GM19452 (cell line): ENCODE measurements around the gene CD300LD.
"Not testable (repeated sequence)": the region's sequence is repeated elsewhere in the genome, so short reads cannot be mapped to it uniquely, and the experiment has no call there.

ENCODE experiments used
- ATAC-seq: cut with Tn5 transposase; IDR thresholded peaks from one replicate; pipeline ENCODE4 v1.9.1; 2021; ENCODE audit not compliant: unreplicated experiment

CD300LD gene

GRCh38 chr17:74573635-74574034, 18.4 kb downstream of the CD300LD start:
- ATAC-seq, result not testable (repeated sequence)

GRCh38 chr17:74573169-74573568, 18.9 kb downstream of the CD300LD start:
- no peak for ATAC-seq

GRCh38 chr17:74571621-74572270, 20.3 kb downstream of the CD300LD start:
- no peak for ATAC-seq

DNA sequence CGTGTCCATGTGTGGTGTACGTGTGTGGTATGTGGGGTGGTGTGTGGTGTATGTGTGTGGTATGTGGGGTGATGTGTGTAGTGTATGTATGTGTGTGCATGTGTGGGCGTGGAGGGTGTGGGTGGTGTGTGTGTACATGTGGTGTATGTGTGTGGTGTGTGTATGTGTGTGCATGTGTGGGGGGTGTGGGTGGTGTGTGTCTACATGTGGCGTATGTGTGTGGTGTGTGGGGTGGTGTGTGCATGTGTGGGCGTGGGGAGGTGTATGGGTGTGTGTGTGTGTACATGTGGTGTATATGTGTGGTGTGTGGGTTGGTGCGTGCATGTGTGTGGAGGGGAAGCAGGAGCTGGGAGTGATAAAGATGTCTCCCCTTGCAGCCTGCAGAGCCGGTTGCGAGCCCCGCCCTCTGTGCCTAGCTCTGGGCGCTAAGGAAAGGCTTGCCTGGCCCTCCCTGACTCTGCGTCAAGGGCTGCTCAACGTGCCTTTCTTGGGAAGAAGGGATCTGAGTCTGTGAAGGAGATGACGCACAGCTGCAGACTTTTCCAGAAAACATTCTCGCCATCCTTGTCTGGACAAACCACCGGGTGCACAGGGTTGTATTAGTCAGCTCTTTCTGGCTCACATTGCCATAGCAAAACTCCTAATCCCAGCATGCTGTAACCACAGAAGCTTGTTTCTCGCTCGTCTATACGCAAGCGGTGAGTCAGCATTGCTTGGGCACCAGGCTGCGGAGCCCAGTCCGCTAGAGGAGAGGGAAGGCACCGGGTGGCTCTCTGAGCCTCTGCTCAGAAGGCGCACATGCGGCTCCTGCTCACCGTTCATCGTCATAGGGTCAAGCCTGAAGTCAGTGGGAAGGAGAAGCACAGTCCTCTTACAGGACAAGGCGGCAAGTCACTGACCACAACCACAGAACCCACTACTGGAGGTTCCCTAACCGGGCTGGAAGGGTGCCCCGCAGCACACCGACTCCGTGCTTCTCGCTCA, 22.8 kb downstream of the CD300LD start:
- ATAC-seq, result no peak

DNA sequence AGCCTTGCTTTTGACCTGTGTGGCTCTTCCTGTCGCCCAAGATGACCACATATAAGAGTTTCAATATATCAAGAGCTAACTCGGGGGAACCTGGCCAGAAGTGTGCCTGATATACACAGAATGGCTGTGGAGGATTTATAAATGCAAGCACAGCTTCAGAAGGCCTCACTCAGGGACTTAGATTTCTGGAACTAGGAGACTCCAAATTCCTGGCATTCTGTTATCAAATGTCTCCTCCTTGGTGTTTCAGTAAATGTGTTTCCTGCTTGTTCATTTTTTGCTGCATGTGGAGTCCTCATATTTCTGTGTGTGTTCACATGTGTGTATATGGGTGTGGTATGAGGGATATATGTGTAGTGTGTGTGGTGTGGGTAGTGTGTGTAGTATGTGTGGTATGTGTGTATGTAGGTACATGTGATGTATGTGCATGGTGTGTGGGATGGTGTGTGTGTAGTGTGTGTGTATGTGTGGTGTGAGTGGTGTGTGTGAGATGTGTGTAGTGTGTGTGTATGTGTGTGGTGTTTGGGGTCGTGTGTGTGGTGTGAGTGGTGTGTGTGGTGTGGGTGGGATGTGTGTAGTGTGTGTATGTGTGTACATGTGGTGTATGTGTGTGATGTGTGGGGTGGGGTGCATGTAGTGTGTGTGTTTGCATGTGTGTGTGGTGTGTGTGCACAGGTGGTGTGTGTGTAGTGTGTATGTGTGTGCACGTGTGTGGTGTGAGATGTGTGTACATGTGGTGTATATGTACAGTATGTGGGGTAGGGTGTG, 23.8 kb downstream of the CD300LD start:
- ATAC-seq, result no peak

- no peak for ATAC-seq
These were observed 24.7 kb downstream of the CD300LD start, which contains the start of gene CD300H for GRCh38 chr17:74567397-74567796. CD300H (minus strand) TSS chr17:74567509.

GRCh38 chr17:74566132-74566753, 25.8 kb downstream of the CD300LD start:
- no peak for ATAC-seq

GRCh38 chr17:74565126-74565525, 27.0 kb downstream of the CD300LD start:
- no peak for ATAC-seq

- ATAC-seq, result no peak
These were observed 28.7 kb downstream of the CD300LD start for GRCh38 chr17:74563358-74563757.

DNA sequence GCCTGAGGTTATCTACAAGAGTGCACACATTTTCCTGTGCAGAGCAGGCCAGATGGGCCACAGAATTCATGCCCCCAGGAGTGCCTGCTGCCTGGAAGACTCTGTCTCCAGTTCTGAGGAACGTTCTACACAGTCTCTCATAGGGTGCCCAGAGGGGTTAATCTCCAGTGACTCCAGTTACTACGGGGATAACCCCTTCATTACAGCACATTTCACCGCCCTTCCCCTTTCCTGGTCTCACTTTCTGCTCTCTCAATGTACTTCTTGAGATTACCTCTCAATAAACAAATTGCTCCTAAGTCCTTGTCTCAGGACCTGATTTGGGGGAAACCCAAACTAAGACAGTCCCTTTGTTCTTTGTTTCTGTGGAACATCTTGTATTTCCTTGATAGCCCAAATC, 30.5 kb downstream of the CD300LD start:
- ATAC-seq, result no peak

DNA sequence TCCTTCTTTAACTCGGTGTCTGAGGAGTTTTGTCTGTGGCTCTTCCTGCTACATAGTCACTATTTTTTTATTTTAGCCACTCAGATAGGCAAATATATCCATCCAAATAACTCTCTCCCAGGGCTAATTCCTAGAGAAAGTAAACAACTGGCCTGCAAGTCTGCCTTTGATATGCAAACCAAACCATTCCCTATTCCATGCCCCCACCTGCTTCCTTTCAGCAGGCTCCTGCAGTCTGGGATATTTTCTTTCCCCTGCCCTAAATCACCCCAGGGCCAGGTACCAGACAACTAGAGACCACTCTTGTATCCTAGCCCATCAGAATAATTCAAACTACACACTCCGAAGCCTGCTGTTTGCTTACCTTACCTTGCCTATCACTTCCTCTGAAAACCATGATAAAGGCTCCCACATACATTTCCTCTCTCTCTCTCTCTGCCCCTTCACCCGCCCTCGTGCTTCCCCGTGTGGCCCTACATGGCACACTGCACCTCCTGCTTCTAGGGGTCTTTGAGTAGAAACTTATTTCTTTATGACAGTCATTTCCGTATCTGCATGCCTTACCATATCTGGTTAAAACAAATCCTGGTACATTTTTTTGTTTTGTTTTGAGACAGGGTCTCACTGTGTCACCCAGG, 33.1 kb downstream of the CD300LD start:
- no peak for ATAC-seq

DNA sequence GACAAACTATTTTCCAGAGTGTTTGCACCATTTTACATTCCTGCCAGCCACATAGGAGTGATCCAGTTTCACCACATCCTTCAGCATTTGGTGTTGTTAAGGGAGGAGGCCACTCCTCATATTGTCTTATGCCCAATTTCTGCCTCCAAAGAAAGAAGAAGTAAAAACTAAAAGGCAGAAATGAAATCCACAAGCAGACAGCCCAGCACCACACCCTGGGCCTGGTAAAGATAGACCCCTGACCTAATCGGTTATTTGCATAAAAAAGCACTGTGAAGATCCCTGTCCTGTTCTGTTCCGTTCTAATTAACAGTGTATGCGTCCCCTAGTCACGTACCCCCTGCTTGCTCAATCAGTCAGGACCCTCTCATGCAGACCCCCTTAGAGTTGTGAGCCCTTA, 33.7 kb downstream of the CD300LD start:
- not testable (repeated sequence) for ATAC-seq

- ATAC-seq, result no peak
These were observed 36.6 kb downstream of the CD300LD start for GRCh38 chr17:74555427-74555940.

DNA sequence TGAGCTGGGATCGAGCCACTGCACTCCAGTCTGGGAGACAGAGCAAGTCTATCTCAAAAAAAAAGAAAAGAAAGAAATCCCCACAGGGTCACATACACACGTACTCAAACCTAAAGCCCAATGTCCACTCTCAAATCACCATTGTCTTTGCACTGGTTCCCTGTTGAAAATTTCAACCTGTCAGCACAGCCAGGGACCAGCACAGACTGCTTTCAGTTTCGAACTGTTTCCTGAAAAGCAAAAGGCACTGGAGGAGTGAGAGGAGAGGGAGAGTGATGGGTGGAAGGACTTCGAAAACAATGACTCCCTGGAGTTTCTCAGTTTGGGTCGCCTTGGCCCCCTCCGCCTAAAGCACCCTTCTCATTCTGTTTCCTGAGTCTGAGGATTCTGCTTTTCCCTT, 37.2 kb downstream of the CD300LD start:
- no peak for ATAC-seq

GRCh38 chr17:74552037-74552436, 40.0 kb downstream of the CD300LD start:
- ATAC-seq, result no peak

DNA sequence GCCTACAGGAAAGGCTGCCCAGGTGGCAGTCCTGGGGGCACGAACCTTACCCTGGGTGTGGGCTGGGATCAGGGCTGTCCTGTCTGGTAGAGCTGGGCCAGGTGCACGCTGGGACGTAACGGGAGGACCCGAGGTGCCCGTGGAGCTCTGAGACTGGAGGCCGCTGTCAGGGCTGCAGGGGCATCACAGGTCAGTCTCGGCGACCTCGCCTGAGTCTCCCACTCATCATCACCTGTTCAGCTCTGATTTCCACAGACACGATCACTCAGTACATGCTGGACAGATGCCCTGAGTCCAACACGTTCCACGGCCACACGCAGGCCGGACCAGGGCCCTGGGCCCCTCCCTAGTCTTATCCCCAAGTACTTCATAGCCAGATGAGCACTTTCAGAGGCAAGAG, 41.5 kb downstream of the CD300LD start:
- no peak for ATAC-seq

- no peak for ATAC-seq
These were observed 42.7 kb downstream of the CD300LD start for GRCh38 chr17:74549343-74549742.

GRCh38 chr17:74547736-74548135, 44.3 kb downstream of the CD300LD start:
- no peak for ATAC-seq

- no peak for ATAC-seq
These were observed 44.8 kb downstream of the CD300LD start for GRCh38 chr17:74547264-74547663.

- ATAC-seq, result no peak
These were observed 45.5 kb downstream of the CD300LD start for GRCh38 chr17:74546586-74546985.
